KMS-11 (cell line): ENCODE results near the gene VCX3B.
"Not testable (repeated sequence)": the region's sequence is repeated elsewhere in the genome, so short reads cannot be mapped to it uniquely, and the experiment has no call there.

Experiments used
- H2AFZ ChIP-seq: fragments of 200-600 bp; sonication (generic); 2 replicates; pipeline ENCODE4 v1.6.1; 2016; ENCODE audit warnings: antibody characterized with exemption, mixed run types, low read depth
- H3K27ac ChIP-seq: fragments of 200-600 bp; sonication (generic); 2 replicates; pipeline ENCODE4 v1.6.1; 2016; ENCODE audit warnings: mild to moderate bottlenecking, mixed run types
- H3K27me3 ChIP-seq: fragments of 200-600 bp; sonication (generic); 2 replicates; pipeline ENCODE4 v1.6.1; 2017; ENCODE audit warnings: mild to moderate bottlenecking, low read depth, mixed run types, moderate library complexity; ENCODE audit not compliant: insufficient read depth
- H3K36me3 ChIP-seq: fragments of 200-600 bp; sonication (generic); 2 replicates; pipeline ENCODE4 v1.6.1; 2017; ENCODE audit warnings: mild to moderate bottlenecking, mixed run types; ENCODE audit not compliant: insufficient read depth
- H3K4me1 ChIP-seq: fragments of 200-600 bp; sonication (generic); 2 replicates; pipeline ENCODE4 v1.6.1; 2016; ENCODE audit warnings: mild to moderate bottlenecking, low read depth, mixed run types; ENCODE audit not compliant: poor library complexity, severe bottlenecking
- H3K4me2 ChIP-seq: fragments of 200-600 bp; sonication (generic); 2 replicates; pipeline ENCODE4 v1.7.0; 2016; ENCODE audit warnings: mild to moderate bottlenecking, mixed run types
- H3K4me3 ChIP-seq: fragments of 200-600 bp; sonication (generic); IDR thresholded peaks from 2 replicates; pipeline ENCODE4 v1.6.1; 2017; ENCODE audit warnings: low read depth, low read length, mixed read lengths; ENCODE audit not compliant: insufficient read depth
- H3K79me2 ChIP-seq: fragments of 200-600 bp; sonication (generic); 2 replicates; pipeline ENCODE4 v1.6.1; 2016; ENCODE audit warnings: low read depth, mixed run types; ENCODE audit not compliant: insufficient read depth
- H3K9ac ChIP-seq: fragments of 200-600 bp; sonication (generic); 2 replicates; pipeline ENCODE4 v1.6.1; 2016; ENCODE audit warnings: mild to moderate bottlenecking, mixed run types
- H4K20me1 ChIP-seq: fragments of 200-600 bp; sonication (generic); 2 replicates; pipeline ENCODE4 v1.6.1; 2016; ENCODE audit warnings: mild to moderate bottlenecking, mixed run types; ENCODE audit not compliant: insufficient read depth
- TF ChIP-seq, protein P1 (sequence below): fragments of 200-600 bp; sonication (generic); conservative IDR thresholded peaks from 2 replicates; pipeline ENCODE4 v1.6.1; 2017; ENCODE audit warnings: low read depth, mild to moderate bottlenecking, antibody characterized with exemption, low read length, moderate library complexity, mixed read lengths

VCX3B gene

DNA sequence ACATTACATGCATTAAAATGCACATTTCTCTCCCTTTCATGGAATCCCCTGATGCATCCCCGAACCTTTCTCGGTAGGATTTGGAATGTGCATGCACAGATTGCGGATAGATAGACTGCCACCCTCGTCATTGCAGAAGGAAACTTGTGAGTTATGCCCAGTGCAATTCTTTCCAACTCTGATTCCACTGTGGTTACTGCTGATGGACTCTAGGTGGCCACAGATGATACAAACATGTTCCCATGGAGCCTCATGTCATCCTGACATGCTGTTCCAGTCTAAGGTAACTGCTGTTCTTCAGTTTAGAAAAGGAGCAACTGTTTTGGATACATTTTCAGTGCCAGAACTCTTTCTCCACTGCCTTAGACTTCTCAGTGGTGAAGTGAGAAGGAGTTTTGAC lies 9.1 kb upstream of the VCX3B start:
- H3K4me1 ChIP-seq, result no peaks in the 10 kb centered on the region
- no peak overlapping the region for H2AFZ ChIP-seq
- H3K27ac ChIP-seq, result no peak overlapping the region
- no peaks in the 10 kb centered on the region for H3K36me3 ChIP-seq
- H3K9ac ChIP-seq, result no peak overlapping the region
- H3K79me2 ChIP-seq, result no peaks in the 10 kb centered on the region
- TF ChIP-seq, protein P1, sequence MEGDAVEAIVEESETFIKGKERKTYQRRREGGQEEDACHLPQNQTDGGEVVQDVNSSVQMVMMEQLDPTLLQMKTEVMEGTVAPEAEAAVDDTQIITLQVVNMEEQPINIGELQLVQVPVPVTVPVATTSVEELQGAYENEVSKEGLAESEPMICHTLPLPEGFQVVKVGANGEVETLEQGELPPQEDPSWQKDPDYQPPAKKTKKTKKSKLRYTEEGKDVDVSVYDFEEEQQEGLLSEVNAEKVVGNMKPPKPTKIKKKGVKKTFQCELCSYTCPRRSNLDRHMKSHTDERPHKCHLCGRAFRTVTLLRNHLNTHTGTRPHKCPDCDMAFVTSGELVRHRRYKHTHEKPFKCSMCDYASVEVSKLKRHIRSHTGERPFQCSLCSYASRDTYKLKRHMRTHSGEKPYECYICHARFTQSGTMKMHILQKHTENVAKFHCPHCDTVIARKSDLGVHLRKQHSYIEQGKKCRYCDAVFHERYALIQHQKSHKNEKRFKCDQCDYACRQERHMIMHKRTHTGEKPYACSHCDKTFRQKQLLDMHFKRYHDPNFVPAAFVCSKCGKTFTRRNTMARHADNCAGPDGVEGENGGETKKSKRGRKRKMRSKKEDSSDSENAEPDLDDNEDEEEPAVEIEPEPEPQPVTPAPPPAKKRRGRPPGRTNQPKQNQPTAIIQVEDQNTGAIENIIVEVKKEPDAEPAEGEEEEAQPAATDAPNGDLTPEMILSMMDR, result no peak
- no peak overlapping the region for H3K4me2 ChIP-seq
- H4K20me1 ChIP-seq, result no peaks in the 10 kb centered on the region
- H3K27me3 ChIP-seq, result no peaks in the 10 kb centered on the region
- H3K4me3 ChIP-seq, result no peak overlapping the region

- H3K4me3 ChIP-seq, result no peak overlapping the region
- H3K79me2 ChIP-seq, result no peaks in the 10 kb centered on the region
- H3K4me1 ChIP-seq, result no peaks in the 10 kb centered on the region
- H3K9ac ChIP-seq, result no peak overlapping the region
- H4K20me1 ChIP-seq, result no peaks in the 10 kb centered on the region
- H3K4me2 ChIP-seq, result no peak overlapping the region
- no peaks in the 10 kb centered on the region for H3K36me3 ChIP-seq
- TF ChIP-seq, protein P1, result no peak
- no peaks in the 10 kb centered on the region for H3K27me3 ChIP-seq
- H2AFZ ChIP-seq, result no peak overlapping the region
- H3K27ac ChIP-seq, result no peak overlapping the region
Observed at GRCh38 chrX:8462488-8462887, 2.1 kb upstream of the VCX3B start.

GRCh38 chrX:8484360-8484949 lies 19.8 kb downstream of the VCX3B start:
- no peaks in the 10 kb centered on the region for H3K79me2 ChIP-seq
- TF ChIP-seq, protein P1, result no peak
- H3K27me3 ChIP-seq, result no peaks in the 10 kb centered on the region
- H3K9ac ChIP-seq, result no peak overlapping the region
- no peak overlapping the region for H3K27ac ChIP-seq
- H3K4me1 ChIP-seq, result no peaks in the 10 kb centered on the region
- H3K4me2 ChIP-seq, result no peak overlapping the region
- H2AFZ ChIP-seq, result no peak overlapping the region
- H3K4me3 ChIP-seq, result no peak overlapping the region
- H4K20me1 ChIP-seq, result no peaks in the 10 kb centered on the region
- no peaks in the 10 kb centered on the region for H3K36me3 ChIP-seq

- not testable (repeated sequence) for H3K4me1 ChIP-seq, H3K36me3 ChIP-seq, H2AFZ ChIP-seq, H3K4me2 ChIP-seq, H3K4me3 ChIP-seq, H3K9ac ChIP-seq, H4K20me1 ChIP-seq, H3K79me2 ChIP-seq, H3K27me3 ChIP-seq, H3K27ac ChIP-seq
Observed at GRCh38 chrX:8495036-8495435, 30.4 kb downstream of the VCX3B start.

DNA sequence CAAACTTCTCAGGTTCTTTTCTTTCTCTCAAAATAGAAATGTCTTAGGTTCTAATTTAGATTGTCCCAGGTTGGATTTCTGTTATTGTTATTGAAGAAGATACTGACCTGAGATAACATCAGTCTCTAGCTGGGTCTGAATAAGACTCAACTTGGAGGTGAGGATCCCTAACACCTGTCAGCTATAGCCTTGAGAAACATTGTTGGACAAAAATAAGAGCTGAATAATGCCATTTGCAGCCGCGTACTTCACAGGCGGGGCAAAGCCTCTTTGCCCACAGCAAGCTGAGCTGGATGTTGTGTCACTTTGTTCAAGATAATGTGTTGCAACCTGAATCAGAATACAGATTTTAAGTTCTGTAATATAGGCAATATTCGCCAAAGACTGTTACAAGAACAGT lies 35.6 kb downstream of the VCX3B start:
- Histone ChIP-seq H3K79me2 (no peaks in the 10 kb centered on the region), H3K4me3 (no peak overlapping the region), H2AFZ (no peak overlapping the region), H3K4me1 (no peaks in the 10 kb centered on the region), H3K36me3 (no peaks in the 10 kb centered on the region), H3K4me2 (no peak overlapping the region), H3K9ac (no peak overlapping the region), H3K27me3 (no peaks in the 10 kb centered on the region), H4K20me1 (no peaks in the 10 kb centered on the region), H3K27ac (no peak overlapping the region)
- TF ChIP-seq, protein P1, result no peak

- not testable (repeated sequence) for H3K4me3 ChIP-seq, H4K20me1 ChIP-seq, H3K9ac ChIP-seq, H3K4me2 ChIP-seq, H3K27me3 ChIP-seq, H2AFZ ChIP-seq, H3K27ac ChIP-seq, H3K79me2 ChIP-seq, H3K4me1 ChIP-seq, H3K36me3 ChIP-seq
Observed at GRCh38 chrX:8502101-8502500, 37.5 kb downstream of the VCX3B start.
